OCI-LY1 (cell line): ENCODE measurements around the gene GANAB.
A peak's percentile ranks its signal among the peaks of the same experiment; 100 is the strongest.
"Not testable (repeated sequence)": the region's sequence is repeated elsewhere in the genome, so short reads cannot be mapped to it uniquely, and the experiment has no call there.

Experiments
- H2AFZ ChIP-seq: fragments of 200-600 bp; sonication (generic), shearing (Covaris generic); 2 replicates; pipeline ENCODE4 v1.6.0; 2014; ENCODE audit warnings: antibody characterized with exemption, mild to moderate bottlenecking, low read length
- H3F3A ChIP-seq: fragments of 200-600 bp; sonication (generic), shearing (Covaris generic); 2 replicates; pipeline ENCODE4 v1.6.0; 2014; ENCODE audit warnings: mild to moderate bottlenecking, antibody characterized with exemption, low read length, moderate library complexity; ENCODE audit not compliant: insufficient read depth
- H3K27ac ChIP-seq: fragments of 200-600 bp; sonication (generic); 2 replicates; pipeline ENCODE4 v1.5.1; 2014; ENCODE audit warnings: low read length, mixed run types, mild to moderate bottlenecking, low read depth; ENCODE audit not compliant: poor library complexity, severe bottlenecking
- H3K27me3 ChIP-seq: fragments of 200-600 bp; sonication (generic); 2 replicates; pipeline ENCODE4 v1.6.0; 2014; ENCODE audit warnings: antibody characterized with exemption, mild to moderate bottlenecking, low read length, moderate library complexity; ENCODE audit not compliant: insufficient read depth
- H3K36me3 ChIP-seq: fragments of 200-600 bp; sonication (generic); 2 replicates; pipeline ENCODE4 v1.6.1; 2014; ENCODE audit warnings: mild to moderate bottlenecking, antibody characterized with exemption, low read length, moderate library complexity, mixed read lengths; ENCODE audit not compliant: insufficient read depth
- H3K4me1 ChIP-seq: fragments of 200-600 bp; sonication (generic); 2 replicates; pipeline ENCODE4 v1.5.1; 2014; ENCODE audit warnings: mild to moderate bottlenecking, low read length, moderate library complexity; ENCODE audit not compliant: insufficient read depth, severe bottlenecking
- H3K4me2 ChIP-seq: fragments of 200-600 bp; sonication (generic), shearing (Covaris generic); 2 replicates; pipeline ENCODE4 v1.6.1; 2014; ENCODE audit warnings: low read length
- H3K4me3 ChIP-seq: fragments of 200-600 bp; sonication (generic); 2 replicates; pipeline ENCODE4 v1.5.1; 2014; ENCODE audit warnings: low read length, low read depth, mild to moderate bottlenecking, mixed read lengths; ENCODE audit not compliant: poor library complexity, severe bottlenecking
- H3K79me2 ChIP-seq: fragments of 200-600 bp; shearing (Covaris generic); 2 replicates; pipeline ENCODE4 v1.6.1; 2016; ENCODE audit warnings: mixed run types, low read length, mixed read lengths; ENCODE audit not compliant: insufficient read depth
- H3K9ac ChIP-seq: fragments of 200-600 bp; sonication (generic), shearing (Covaris generic); 2 replicates; pipeline ENCODE4 v1.6.1; 2014; ENCODE audit warnings: mild to moderate bottlenecking, low read length, mixed read lengths
- H3K9me2 ChIP-seq: fragments of 200-600 bp; sonication (generic), shearing (Covaris generic); 2 replicates; pipeline ENCODE4 v1.6.1; 2014; ENCODE audit warnings: low read depth, mild to moderate bottlenecking, low read length, mixed read lengths
- H3K9me3 ChIP-seq: fragments of 200-600 bp; shearing (Covaris generic); 2 replicates; pipeline ENCODE4 v1.6.1; 2014; ENCODE audit warnings: low read length, mixed read lengths
- H4K20me1 ChIP-seq: fragments of 200-600 bp; sonication (generic), shearing (Covaris generic); 2 replicates; pipeline ENCODE4 v1.6.0; 2016; ENCODE audit warnings: mild to moderate bottlenecking, low read length; ENCODE audit not compliant: insufficient read depth
- EZH2 ChIP-seq: fragments of 200-600 bp; sonication (generic), shearing (Covaris generic); IDR thresholded peaks from 2 replicates; pipeline ENCODE4 v1.8.0; 2017; ENCODE audit warnings: borderline replicate concordance, mixed run types, mild to moderate bottlenecking, antibody characterized with exemption, low read length, moderate library complexity, mixed read lengths
- TF ChIP-seq, protein P1 (sequence below): fragments of 200-600 bp; sonication (generic), shearing (Covaris generic); IDR thresholded peaks from 2 replicates; pipeline ENCODE4 v1.5.1; 2017; ENCODE audit warnings: mild to moderate bottlenecking, antibody characterized with exemption, low read length, moderate library complexity, mixed read lengths

The GANAB gene

DNA sequence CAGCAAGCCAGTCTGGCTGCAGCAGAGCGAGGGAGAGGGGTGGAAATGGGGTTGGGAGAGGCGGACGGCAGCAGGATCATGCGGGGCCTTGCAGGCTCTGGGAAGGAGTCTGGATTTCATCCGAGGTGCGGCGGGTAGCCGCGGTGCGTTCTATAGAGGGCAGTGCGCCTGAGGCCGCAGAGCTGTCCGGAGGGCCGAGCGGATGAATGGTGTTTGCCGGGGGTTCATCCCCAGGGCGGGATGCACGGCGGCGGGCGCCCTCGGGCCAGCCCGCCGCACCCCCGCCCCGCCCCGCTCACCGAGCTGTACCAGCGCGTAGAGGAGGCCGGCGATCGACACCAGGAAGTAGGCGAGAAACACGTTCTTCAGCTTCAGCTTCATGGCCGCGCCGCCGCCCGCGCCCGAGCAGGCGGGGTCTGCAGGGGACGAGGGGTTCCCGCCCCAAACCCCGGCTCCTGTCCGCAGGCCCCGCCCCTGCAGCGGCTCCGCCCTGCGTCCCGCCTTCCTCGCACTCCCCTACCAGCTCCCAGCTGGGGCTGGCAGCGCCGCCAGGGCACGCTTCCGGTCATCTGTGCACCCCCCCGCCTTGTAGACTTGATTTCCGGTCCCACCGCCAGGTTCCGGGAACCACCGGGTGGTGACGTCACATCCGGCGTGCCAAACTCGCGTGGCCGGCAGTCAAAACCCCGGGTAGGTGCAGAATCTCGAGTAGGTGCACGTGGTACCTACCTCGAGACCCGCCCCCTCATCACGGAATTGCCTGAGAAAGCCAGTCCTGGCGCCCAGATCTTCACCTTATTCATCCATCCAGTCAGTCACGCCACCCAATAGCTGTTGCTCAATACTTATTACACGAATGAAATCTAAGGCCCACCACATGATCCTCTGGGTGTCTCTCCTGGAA is 24.6 kb downstream of the GANAB start, which contains the start of gene B3GAT3:
B3GAT3 (minus strand) TSS at position 420 of the 904 bp plus-strand sequence; CDS start at position 381, 39 bp downstream.
- H3K4me2 ChIP-seq: peak within 1 kb of the TSS; percentile 92
- peak within 1 kb of the TSS; percentile 99 for H3K9ac ChIP-seq
- H2AFZ ChIP-seq: no peak within 1 kb of the TSS
- H3K9me3 ChIP-seq: no peaks in the 10 kb centered on the region
- peaks cover 8% of the 10 kb centered on the region for H3K79me2 ChIP-seq
- H3F3A ChIP-seq: peaks cover 7% of the 10 kb centered on the region; the same call in 1 of the 2 replicates
- H4K20me1 ChIP-seq: no peaks in the 10 kb centered on the region
- no peaks in the 10 kb centered on the region for H3K27me3 ChIP-seq
- peak within 1 kb of the TSS; percentile 81 for H3K27ac ChIP-seq
- peak within 1 kb of the TSS; percentile 96 for H3K4me3 ChIP-seq
- no peak for TF ChIP-seq EZH2
- TF ChIP-seq, protein P1, sequence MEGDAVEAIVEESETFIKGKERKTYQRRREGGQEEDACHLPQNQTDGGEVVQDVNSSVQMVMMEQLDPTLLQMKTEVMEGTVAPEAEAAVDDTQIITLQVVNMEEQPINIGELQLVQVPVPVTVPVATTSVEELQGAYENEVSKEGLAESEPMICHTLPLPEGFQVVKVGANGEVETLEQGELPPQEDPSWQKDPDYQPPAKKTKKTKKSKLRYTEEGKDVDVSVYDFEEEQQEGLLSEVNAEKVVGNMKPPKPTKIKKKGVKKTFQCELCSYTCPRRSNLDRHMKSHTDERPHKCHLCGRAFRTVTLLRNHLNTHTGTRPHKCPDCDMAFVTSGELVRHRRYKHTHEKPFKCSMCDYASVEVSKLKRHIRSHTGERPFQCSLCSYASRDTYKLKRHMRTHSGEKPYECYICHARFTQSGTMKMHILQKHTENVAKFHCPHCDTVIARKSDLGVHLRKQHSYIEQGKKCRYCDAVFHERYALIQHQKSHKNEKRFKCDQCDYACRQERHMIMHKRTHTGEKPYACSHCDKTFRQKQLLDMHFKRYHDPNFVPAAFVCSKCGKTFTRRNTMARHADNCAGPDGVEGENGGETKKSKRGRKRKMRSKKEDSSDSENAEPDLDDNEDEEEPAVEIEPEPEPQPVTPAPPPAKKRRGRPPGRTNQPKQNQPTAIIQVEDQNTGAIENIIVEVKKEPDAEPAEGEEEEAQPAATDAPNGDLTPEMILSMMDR: no peak
- H3K36me3 ChIP-seq: peaks cover 35% of the 10 kb centered on the region
- H3K4me1 ChIP-seq: peaks cover 14% of the 10 kb centered on the region
- no peaks in the 10 kb centered on the region for H3K9me2 ChIP-seq

DNA sequence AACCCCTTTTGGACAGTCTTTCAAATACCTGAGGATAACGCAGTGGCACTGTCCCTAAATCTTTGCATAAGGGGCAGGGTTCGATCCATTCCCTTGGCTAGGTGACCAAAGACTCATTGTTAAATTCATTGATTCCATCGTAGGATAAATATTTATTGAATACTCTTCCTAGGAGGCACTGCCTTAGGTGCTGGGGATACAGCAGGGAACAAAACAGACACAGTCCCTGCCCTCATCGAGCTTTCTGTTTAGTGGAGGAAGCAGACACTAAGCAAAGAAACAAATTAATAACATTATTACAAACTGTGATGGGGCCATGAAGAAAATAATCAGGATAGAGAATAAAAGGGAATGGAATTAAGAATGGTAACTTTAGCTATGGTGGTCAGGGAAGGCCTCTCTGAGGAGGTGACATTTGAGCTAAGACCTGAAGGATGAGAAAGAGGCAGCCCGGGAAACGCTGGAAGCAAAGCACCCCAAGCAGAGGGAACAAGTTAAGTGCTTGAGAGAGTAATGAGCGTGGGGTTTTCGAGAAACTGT is 25.3 kb downstream of the GANAB start:
- peak overlapping the region; percentile 92 for H3K4me2 ChIP-seq
- H3F3A ChIP-seq: peaks cover 7% of the 10 kb centered on the region; the same call in 1 of the 2 replicates
- no peak overlapping the region for H2AFZ ChIP-seq

DNA sequence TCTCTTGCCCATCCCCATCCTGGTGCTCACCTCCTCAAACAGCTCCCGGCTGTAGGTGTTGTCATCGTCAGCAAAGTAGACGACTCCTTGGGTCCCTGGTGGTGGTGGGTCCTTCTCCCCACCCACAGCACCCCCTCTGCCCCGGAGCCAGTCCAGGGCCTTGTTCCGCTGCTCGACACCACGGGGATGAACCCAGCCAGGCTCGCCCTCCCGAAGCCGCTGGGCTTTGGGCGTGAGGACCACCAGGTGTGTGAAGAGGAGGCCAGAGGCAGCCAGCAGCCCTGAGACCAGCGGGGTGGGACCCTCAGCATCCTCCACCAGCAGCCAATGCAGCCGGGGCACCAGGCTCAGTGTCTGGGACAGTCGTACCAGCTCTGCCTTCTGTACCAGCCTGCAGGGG is 29.5 kb downstream of the GANAB start:
- H3K9me2 ChIP-seq, H4K20me1 ChIP-seq, H2AFZ ChIP-seq, H3K4me2 ChIP-seq, H3K4me3 ChIP-seq, H3K79me2 ChIP-seq, H3K27me3 ChIP-seq, H3F3A ChIP-seq, H3K9ac ChIP-seq, H3K9me3 ChIP-seq, H3K4me1 ChIP-seq, H3K27ac ChIP-seq: not testable (repeated sequence)
- H3K36me3 ChIP-seq: peaks cover 23% of the 10 kb centered on the region

More for the DNA sequence above, 25.3 kb downstream of the GANAB start:
- Histone ChIP-seq H3K36me3 (peaks cover 35% of the 10 kb centered on the region), H3K4me1 (peaks cover 14% of the 10 kb centered on the region), H3K9ac (peak overlapping the region; percentile 99), H3K27me3 (no peaks in the 10 kb centered on the region), H3K79me2 (peaks cover 8% of the 10 kb centered on the region), H3K9me2 (no peaks in the 10 kb centered on the region), H3K4me3 (peak overlapping the region; percentile 96), H3K9me3 (no peaks in the 10 kb centered on the region), H4K20me1 (no peaks in the 10 kb centered on the region), H3K27ac (peak overlapping the region; percentile 81)
- TF ChIP-seq EZH2: no peak
- TF ChIP-seq, protein P1: no peak
